Cardiac muscle cell (in vitro differentiated cells and primary cell): ENCODE data around the gene HERC3. TPM values are rescaled to one million over a fixed set of nuclear protein-coding genes. Genes with fewer than 3 reads are reported as not detected.
A peak's percentile ranks its signal among the peaks of the same experiment; 100 is the strongest.

Experiments
- DNase-seq, 2 donors: peaks; one replicate each; pipeline versions ENCODE4 v3.0.0 to v3.0.0-alpha.2; 2010 to 2017; ENCODE audit warnings: low read depth in 1 of 2, low spot score in 1 of 2
- H3K27ac ChIP-seq: fragments of 200-600 bp; sonication (generic); 2 replicates; pipeline ENCODE4 v1.5.1; 2016
- H3K27me3 ChIP-seq: fragments of 200-600 bp; sonication (generic); 2 replicates; pipeline ENCODE4 v1.6.0; 2016; ENCODE audit warnings: control low read depth
- H3K36me3 ChIP-seq: fragments of 200-600 bp; sonication (generic); 2 replicates; pipeline ENCODE4 v1.5.1; 2016; ENCODE audit warnings: control low read depth
- H3K4me1 ChIP-seq: fragments of 200-600 bp; sonication (generic); 2 replicates; pipeline ENCODE4 v1.8.1; 2017; ENCODE audit warnings: low read depth, mild to moderate bottlenecking, mixed run types
- H3K4me3 ChIP-seq: fragments of 200-600 bp; sonication (generic); 2 replicates; pipeline ENCODE4 v1.5.1; 2016; ENCODE audit warnings: mild to moderate bottlenecking
- H3K9me3 ChIP-seq: fragments of 200-600 bp; sonication (generic); 2 replicates; pipeline ENCODE4 v1.5.1; 2017; ENCODE audit warnings: low read depth, mild to moderate bottlenecking, control low read depth
- CTCF ChIP-seq: IDR thresholded peaks from 2 replicates; pipeline ENCODE4 v1.5.1; 2012; ENCODE audit warnings: low read depth, mild to moderate bottlenecking, low read length
- polyA plus RNA-seq: library from polyadenylated mRNA; unstranded; fragments of >200 nt; fragmentation: Nextera tagmentation; extraction: Ambion mirVana; gene quantifications from 2 replicates; pipeline ENCODE4 v1.2.1, GENCODE V29; 2016
- total RNA-seq: library from RNA; depleted of rRNA; stranded (reverse); fragments of >200 nt; gene quantifications from 2 replicates; pipeline ENCODE4 v1.2.3, GENCODE V29; 2016

HERC3 gene
- total and polyA plus RNA-seq, 2 experiments from 2014 or later, result 29.4 to 35.3 TPM

- Histone ChIP-seq H3K36me3 (no peaks in the 10 kb centered on the region), H3K27me3 (no peaks in the 10 kb centered on the region), H3K27ac (no peak overlapping the region), H3K9me3 (no peaks in the 10 kb centered on the region), H3K4me3 (no peak overlapping the region), H3K4me1 (peaks cover 11% of the 10 kb centered on the region)
- DNase-seq, result no peak
- TF ChIP-seq CTCF, result no peak
These were observed 6.4 kb upstream of the HERC3 start for GRCh38 chr4:88585917-88586316.

GRCh38 chr4:88587306-88587705 is 5.0 kb upstream of the HERC3 start:
- no peak for TF ChIP-seq CTCF
- Histone ChIP-seq H3K27me3 (no peaks in the 10 kb centered on the region), H3K36me3 (no peaks in the 10 kb centered on the region), H3K9me3 (no peaks in the 10 kb centered on the region), H3K4me1 (peaks cover 11% of the 10 kb centered on the region), H3K4me3 (no peak overlapping the region), H3K27ac (no peak overlapping the region)
- no peak for DNase-seq

DNA sequence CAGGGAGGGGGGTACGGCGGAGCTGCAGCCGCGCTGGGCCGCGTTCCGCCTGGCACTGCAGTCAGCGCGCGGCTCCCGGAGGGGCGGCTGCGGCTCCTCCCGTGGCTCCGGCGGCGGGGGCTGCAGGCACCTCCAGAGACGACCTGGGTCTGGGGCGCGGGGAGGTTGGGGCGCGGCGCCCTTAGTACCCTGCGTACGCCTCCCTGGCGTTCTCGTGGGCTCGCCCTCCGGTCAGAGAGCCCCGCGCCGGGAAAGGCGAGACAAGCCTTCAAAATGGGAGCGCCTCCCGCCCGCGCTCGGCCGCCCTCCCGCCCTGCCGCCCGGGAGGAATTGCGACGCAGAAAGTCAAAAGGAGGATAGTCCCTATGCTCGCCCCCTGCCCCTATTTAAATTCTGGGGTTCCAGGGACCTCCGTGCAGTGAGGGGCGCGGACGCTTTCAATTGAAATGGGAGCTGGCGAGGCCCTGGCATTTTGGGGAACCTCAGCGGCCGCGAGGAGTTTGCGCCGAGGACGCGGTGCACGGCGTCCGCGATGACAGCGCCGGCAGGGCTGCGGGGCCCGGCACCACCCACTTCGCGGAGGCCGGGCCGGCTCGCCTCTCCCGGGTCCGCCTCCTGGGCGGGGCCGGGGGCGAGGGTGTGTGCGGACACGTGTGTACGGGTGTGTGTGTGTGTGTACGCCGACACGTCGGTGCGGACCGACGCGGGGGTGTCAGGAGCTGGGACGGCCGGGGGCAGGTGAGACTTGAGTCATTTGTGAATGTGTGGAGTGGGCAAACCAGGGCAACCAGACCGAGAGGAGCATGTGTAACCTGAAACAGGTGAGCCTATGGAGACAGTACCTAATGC is 544 bp downstream of the HERC3 start:
- DNase-seq, result peak; percentile 76

DNA sequence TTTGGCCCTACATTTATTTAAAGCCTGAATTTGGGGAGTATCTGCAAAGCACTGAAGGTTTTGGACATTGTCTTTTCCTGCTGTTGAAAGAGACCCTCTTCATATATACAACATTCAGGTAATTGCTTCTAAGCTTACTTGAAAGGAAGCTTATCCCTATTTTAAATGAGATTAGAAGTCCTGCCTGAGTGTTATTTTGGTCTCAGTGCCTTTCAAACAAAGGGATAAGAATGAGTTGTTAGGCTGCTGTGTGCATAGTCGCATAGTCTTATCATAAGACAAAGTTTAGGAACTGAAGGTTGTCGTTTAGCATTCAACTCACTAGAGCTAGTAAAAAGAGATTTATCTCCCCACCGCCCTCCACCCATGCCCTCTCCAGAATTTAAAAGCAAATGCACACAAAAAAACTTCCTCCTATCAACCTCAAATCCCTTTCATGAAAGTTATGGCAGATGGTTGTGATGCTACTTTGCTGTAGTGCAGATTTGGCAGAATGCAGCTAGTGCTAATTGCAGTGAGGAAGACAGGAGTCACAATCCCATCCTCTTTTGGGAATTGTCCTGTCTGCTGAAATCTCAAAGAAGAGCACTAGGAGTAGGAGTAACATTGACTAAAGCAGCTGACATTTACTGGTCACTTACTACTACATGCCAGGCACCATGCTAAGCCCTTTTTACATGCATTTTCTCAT is 5.8 kb downstream of the HERC3 start:
- peak overlapping the region; percentile 90 for H3K27ac ChIP-seq
- H3K27me3 ChIP-seq, result no peaks in the 10 kb centered on the region
- no peak for TF ChIP-seq CTCF

More for the DNA sequence above, 544 bp downstream of the HERC3 start:
- H3K9me3 ChIP-seq, result no peaks in the 10 kb centered on the region
- peak overlapping the region; percentile 81 for H3K27ac ChIP-seq
- H3K36me3 ChIP-seq, result no peaks in the 10 kb centered on the region
- H3K4me1 ChIP-seq, result peaks cover 23% of the 10 kb centered on the region
- no peaks in the 10 kb centered on the region for H3K27me3 ChIP-seq
- H3K4me3 ChIP-seq, result peak overlapping the region; percentile 60
- TF ChIP-seq CTCF, result peak; percentile 1

DNA sequence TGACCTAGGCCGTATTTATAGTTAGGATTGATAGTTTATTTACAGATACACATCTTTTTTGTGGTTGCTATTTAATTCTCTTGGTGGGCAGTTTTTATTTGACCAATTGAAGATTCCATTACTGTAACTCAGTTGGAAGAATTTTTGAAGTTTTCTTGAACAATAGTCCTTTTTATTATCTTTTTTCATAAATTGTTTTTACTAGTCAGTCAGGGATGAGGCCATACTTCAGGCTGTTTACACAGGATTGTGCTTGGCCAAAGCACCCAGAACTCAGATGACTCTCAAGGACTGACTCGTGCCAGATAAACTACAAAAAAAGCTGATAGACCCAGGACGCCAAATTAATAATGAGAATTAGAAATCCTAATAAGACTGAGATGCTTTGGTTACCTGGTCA is 7.0 kb downstream of the HERC3 start:
- Histone ChIP-seq H3K27ac (peak overlapping the region; percentile 90), H3K4me1 (peaks cover 51% of the 10 kb centered on the region), H3K36me3 (no peaks in the 10 kb centered on the region), H3K4me3 (no peak overlapping the region), H3K27me3 (no peaks in the 10 kb centered on the region), H3K9me3 (no peaks in the 10 kb centered on the region)
- peak in 1 of 2 donors; percentile 41 for DNase-seq
- TF ChIP-seq CTCF, result no peak

More for the DNA sequence above, 5.8 kb downstream of the HERC3 start:
- peak in 1 of 2 donors; percentile 30 for DNase-seq
- Histone ChIP-seq H3K9me3 (no peaks in the 10 kb centered on the region), H3K36me3 (no peaks in the 10 kb centered on the region), H3K4me3 (no peak overlapping the region), H3K4me1 (peaks cover 58% of the 10 kb centered on the region)
